GM19324 (cell line): ENCODE data around the gene CREB5.

Experiments used
- ATAC-seq: cut with Tn5 transposase; IDR thresholded peaks from one replicate; pipeline ENCODE4 v1.9.1; 2021; ENCODE audit warnings: mild to moderate bottlenecking, moderate library complexity; ENCODE audit not compliant: unreplicated experiment, low FRiP score

Gene CREB5

DNA sequence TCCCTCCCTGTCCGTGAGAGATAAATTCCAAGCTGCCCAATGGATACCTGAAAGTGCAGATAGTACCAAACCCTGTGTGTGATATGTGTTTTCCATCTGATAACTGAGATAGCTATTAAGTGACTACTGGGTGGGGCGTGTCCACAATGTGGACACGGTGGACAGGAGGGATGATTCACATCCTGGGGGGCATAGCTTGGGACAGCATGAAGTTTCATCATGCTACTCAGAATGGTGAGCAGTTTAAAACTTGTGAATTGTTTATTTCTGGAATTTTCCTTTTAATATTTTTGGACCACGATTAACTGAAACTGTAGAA, 158.6 kb downstream of the CREB5 start:
- ATAC-seq = no peak

- ATAC-seq = no peak
These were observed 159.1 kb downstream of the CREB5 start for GRCh38 chr7:28571405-28571804.

- no peak for ATAC-seq
These were observed 160.2 kb downstream of the CREB5 start for GRCh38 chr7:28572321-28573058.

DNA sequence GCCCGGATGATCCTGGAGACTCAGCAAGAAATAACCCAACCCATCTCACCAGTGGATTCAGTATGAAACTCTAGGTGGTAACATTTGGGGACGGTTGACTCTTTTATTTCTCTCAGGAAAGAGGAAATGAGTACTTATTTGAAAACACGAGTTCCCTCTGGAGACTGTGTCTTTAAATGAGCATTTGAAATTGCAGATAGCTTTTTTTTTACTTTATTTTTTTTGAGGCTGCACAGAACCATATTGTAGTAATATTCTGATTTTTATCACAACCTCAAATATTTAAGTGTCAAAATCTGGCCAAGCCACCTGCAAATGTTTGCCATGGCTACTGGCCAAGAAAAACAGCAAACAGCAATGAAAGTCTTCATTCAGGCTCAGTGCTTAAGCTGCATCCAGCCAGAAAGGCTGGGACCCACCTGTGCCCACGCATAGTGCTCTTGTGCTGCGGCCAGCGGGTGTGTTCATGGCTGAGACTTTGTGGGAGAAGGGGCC, 160.8 kb downstream of the CREB5 start:
- ATAC-seq = no peak

DNA sequence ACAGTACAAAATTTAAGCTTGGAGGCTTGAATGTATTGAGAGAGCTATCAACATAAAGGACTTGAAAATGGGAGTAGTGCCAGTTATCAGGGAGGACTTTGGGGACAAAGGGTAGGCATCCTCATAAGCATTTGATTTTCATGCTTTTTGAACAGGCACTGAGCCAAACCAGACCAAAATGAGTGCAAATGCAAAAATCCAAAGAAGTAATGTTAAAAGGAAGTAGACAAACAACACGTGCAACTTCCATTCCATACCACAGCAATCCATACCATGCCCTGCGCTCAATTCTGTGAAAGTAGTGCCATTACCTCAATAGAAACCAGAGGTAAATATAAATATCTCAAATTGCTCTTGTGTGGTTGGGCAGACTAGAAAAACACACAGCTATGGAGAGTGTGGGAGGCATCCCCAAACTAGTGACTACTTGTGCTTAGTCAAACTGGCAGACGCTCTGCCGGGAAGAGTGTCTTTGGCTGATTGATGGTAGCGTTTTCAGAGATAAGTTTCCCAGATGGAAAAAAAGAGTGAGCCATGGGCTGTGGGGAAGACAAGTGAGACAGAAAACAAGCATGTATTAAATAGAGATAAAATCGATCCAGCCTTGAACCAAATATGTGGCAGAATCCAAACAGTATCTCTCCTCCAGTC, 161.5 kb downstream of the CREB5 start:
- no peak for ATAC-seq

- ATAC-seq = no peak
These were observed 162.9 kb downstream of the CREB5 start for GRCh38 chr7:28575241-28575643.

DNA sequence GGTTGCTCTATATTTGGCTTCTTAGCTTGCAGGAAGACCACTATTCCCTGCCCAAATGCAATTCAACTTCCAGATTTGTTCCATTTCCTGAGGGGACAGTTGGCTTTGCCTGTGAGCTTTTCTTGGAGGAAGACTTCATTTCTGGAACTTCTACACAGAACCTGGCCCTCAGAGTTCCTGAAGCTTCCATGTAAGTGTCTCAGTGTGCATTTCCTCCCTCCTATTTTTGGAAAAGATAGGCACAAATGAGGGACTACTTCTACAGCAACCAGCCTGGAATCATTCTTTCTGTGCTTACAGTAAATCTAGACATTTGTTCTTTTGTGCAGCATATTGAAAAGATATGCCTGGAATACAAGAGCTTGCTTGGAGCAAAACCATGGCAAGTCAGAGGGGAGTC, 164.3 kb downstream of the CREB5 start:
- ATAC-seq = no peak

DNA sequence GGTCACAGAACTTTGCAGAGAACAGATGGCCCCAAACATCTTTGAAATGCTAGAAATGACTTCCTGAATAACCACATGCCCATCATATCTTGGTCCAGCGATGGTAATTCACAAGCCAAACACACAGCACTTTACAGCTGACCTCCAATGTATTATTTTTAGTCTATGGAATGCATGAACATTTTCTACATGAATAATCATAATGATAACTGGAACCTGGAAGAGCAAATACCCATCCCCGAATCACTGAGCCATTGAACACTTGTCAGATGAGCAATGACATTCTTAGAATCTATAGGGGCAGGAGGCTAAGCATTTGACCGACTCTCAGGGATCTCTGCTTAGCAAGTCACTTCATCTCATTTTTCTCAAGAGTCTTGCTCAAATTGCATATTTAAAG, 167.3 kb downstream of the CREB5 start:
- no peak for ATAC-seq

DNA sequence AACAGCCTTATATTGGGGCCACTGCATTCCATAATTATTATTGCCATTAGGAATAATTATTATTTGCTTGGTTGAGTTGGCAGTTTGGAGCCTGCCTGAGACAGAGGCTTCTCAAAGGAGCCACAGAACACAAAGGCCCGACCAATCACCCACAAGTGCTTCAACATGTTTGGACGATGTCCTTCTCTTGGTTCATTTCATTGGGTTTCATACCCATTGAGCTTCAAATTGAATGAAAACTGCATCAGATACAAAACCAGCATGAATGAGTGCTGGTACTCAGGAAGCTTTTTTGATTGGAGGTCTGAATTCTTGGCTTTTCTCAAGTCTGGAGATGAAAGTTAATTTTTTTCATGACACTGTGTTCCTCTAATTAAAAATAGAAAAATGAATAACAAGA, 168.3 kb downstream of the CREB5 start:
- no peak for ATAC-seq

DNA sequence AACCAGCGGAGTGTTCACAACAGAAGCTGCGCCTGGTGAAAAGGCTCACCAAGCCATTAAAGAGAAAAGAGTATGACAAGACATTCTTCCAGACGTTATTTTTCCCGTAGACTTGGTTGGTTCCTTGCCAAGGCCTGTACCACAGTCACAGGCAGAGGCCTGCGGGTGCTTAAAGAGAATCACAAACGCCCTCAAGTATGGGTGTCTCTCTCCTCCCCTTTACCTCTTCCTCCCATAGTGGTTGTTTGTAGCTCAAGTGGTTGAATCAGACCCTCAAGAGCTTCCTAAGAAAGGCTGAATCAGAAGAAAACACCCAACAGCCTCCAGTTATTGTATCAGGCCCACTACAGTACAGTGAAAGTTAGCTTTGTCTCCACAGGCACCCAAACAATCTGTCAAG, 169.0 kb downstream of the CREB5 start:
- no peak for ATAC-seq

GRCh38 chr7:28582226-28582625, 169.9 kb downstream of the CREB5 start:
- ATAC-seq = no peak

- ATAC-seq = no peak
These were observed 171.9 kb downstream of the CREB5 start for GRCh38 chr7:28584235-28584634.

DNA sequence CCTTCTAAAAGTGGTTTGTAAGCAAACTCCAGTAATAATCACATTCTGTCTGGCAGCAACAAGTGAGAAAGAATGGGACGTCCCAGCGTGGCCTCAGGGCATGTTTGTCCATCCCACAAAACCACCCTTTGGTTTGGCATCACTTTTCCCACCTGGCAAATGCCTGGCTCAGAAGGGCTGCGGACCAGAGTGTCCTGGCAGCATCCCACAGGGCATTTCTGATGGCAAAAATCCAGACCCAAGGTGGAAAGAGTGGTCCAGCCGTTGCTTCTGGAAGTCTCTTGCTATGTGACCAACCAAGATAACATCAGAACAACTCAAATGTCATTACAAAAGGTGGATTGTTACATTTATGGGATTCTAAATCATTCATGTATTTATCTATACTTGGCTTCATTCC, 174.4 kb downstream of the CREB5 start:
- no peak for ATAC-seq

- no peak for ATAC-seq
These were observed 174.9 kb downstream of the CREB5 start for GRCh38 chr7:28587211-28587610.

- ATAC-seq = no peak
These were observed 176.3 kb downstream of the CREB5 start for GRCh38 chr7:28588602-28589001.

- ATAC-seq = no peak
These were observed 178.8 kb downstream of the CREB5 start for GRCh38 chr7:28591041-28591674.

DNA sequence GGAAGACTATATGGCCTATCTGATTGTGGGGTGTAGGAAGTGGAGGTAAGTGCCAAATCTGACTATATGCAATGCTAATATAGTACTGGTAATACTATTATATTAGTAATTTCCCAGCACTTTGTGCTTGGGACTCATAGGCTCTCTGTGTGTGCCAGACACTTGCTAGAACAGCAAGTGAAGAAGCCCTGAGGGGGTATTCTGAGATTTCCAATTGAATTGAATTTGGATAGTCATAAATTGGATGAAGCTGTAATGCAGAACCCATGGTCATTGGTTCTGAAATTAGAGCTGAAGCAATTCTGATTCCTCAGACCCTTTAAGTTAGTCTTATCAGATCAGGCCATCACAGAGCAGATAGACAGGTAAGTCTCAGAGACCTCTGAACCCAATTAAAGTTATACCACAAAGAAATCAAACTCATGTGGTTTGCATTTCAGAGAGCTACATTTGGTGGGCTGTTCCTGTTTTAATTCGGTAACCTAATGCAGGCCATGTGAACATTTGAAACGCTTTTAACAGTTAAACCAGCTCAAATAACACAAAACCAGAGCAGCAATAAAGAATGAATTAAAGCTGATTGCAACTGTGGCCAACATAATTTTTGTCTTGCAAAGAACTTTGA, 179.5 kb downstream of the CREB5 start:
- ATAC-seq = no peak

DNA sequence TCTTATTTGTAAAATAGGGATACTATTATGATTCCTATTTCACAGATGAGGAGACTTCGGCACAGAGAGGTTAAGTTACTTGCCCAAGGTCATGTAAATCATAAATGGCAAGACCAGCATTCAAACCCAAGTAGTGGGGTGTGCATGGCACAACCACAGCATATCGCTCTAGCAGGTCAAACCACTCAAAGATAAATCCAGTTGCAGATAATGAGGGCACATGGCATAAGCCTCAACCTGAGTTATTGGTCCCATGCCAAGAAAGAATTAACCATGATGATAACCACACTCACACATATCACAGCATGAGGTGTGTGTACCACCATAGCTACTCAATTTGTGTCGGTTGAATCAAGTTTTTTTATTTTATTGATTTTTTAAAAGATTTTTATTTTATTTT, 180.5 kb downstream of the CREB5 start:
- no peak for ATAC-seq

- ATAC-seq = no peak
These were observed 182.8 kb downstream of the CREB5 start for GRCh38 chr7:28595076-28595475.

GRCh38 chr7:28595801-28596200, 183.5 kb downstream of the CREB5 start:
- no peak for ATAC-seq

- ATAC-seq = no peak
These were observed 184.1 kb downstream of the CREB5 start for GRCh38 chr7:28596245-28596935.
